Muscle of leg (tissue), 11 donors: Measurements from ENCODE around the gene KASH5. TPM values are rescaled to one million over a fixed set of nuclear protein-coding genes. Genes with fewer than 3 reads are reported as not detected.

Experiments used
- DNase-seq: peaks from one replicate; pipeline ENCODE4 v3.0.0; 2013
- H3K27ac ChIP-seq: one replicate; pipeline ENCODE4 v1.5.1; 2013; ENCODE audit warnings: mild to moderate bottlenecking, low read length, control low read depth
- H3K27me3 ChIP-seq: one replicate; pipeline ENCODE4 v1.6.1; 2013; ENCODE audit warnings: low read length; ENCODE audit not compliant: control insufficient read depth, insufficient read depth
- H3K36me3 ChIP-seq: one replicate; pipeline ENCODE4 v1.6.1; 2013; ENCODE audit warnings: low read length; ENCODE audit not compliant: control insufficient read depth, insufficient read depth
- H3K4me1 ChIP-seq: one replicate; pipeline ENCODE4 v1.6.1; 2013; ENCODE audit warnings: low read length; ENCODE audit not compliant: control insufficient read depth, insufficient read depth
- H3K4me3 ChIP-seq: one replicate; pipeline ENCODE4 v1.5.1; 2013; ENCODE audit warnings: low read length, control low read depth
- H3K9me3 ChIP-seq: replicated peaks from 2 replicates; pipeline ENCODE4 v1.6.1; 2013; ENCODE audit warnings: low read depth, low read length; ENCODE audit not compliant: control insufficient read depth
- WGBS: methylation state at CpG from one replicate; pipeline ENCODE4 v1.1.5; 2013; ENCODE audit warnings: missing lambda C conversion rate; ENCODE audit not compliant: insufficient coverage; 5-methylcytosine and 5-hydroxymethylcytosine counted together
- polyA plus RNA-seq, 8 donors: library from polyadenylated mRNA; unstranded; fragments of 120-200 nt; gene quantifications; one replicate each; pipeline versions ENCODE4 v1.2.1 to v1.2.3, GENCODE V29; 2013; ENCODE audit warnings: inconsistent platforms in 1 of 8, low replicate concordance in 1 of 8; ENCODE audit not compliant: insufficient read length in 8 of 8, insufficient read depth in 1 of 8
- total RNA-seq: library from RNA; stranded (reverse); fragments of 120-200 nt; gene quantifications from one replicate; pipeline ENCODE4 v1.2.4, GENCODE V29; 2013

KASH5 gene
- total and polyA plus RNA-seq, 9 donors = 0.14 to 0.25 (median 0.23) TPM; not detected in 6

GRCh38 chr19:49396738-49397505 lies 8.9 kb downstream of the KASH5 start:
- Histone ChIP-seq H3K27ac (no peak overlapping the region), H3K4me1 (peaks cover 3% of the 10 kb centered on the region), H3K27me3 (peaks cover 20% of the 10 kb centered on the region), H3K4me3 (no peak overlapping the region), H3K9me3 (no peaks in the 10 kb centered on the region), H3K36me3 (no peaks in the 10 kb centered on the region)
- DNase-seq = no peak
- 81% methylated on average over 6 of the region's 8 CpGs for WGBS

- no peak for DNase-seq
- Histone ChIP-seq H3K27ac (no peak overlapping the region), H3K36me3 (no peaks in the 10 kb centered on the region), H3K9me3 (no peaks in the 10 kb centered on the region), H3K27me3 (peaks cover 13% of the 10 kb centered on the region), H3K4me3 (no peak overlapping the region), H3K4me1 (peaks cover 7% of the 10 kb centered on the region)
- WGBS = 41% methylated on average over 3 of the region's 11 CpGs
These were observed 10.1 kb downstream of the KASH5 start for GRCh38 chr19:49398001-49398615.

GRCh38 chr19:49398931-49399330 lies 10.9 kb downstream of the KASH5 start:
- Histone ChIP-seq H3K27ac (no peak overlapping the region), H3K9me3 (no peaks in the 10 kb centered on the region), H3K4me1 (peaks cover 15% of the 10 kb centered on the region), H3K27me3 (peaks cover 6% of the 10 kb centered on the region), H3K36me3 (no peaks in the 10 kb centered on the region), H3K4me3 (no peak overlapping the region)
- DNase-seq = no peak
- WGBS = no CpG with 5 or more reads among the region's 6 CpGs

GRCh38 chr19:49400029-49400428 lies 12.0 kb downstream of the KASH5 start:
- 100% methylated on average over 1 of the region's 6 CpGs for WGBS
- Histone ChIP-seq H3K36me3 (no peaks in the 10 kb centered on the region), H3K27me3 (peaks cover 5% of the 10 kb centered on the region), H3K9me3 (no peaks in the 10 kb centered on the region), H3K4me1 (peaks cover 19% of the 10 kb centered on the region), H3K4me3 (no peak overlapping the region), H3K27ac (no peak overlapping the region)
- DNase-seq = no peak

GRCh38 chr19:49403404-49404187 lies 15.5 kb downstream of the KASH5 start:
- peak; percentile 46 for DNase-seq

GRCh38 chr19:49407079-49407478 lies 19.0 kb downstream of the KASH5 start:
- no peak for DNase-seq
- H3K9me3 ChIP-seq = no peaks in the 10 kb centered on the region
- H3K27me3 ChIP-seq = peaks cover 2% of the 10 kb centered on the region
- no peaks in the 10 kb centered on the region for H3K36me3 ChIP-seq
- H3K4me1 ChIP-seq = peaks cover 19% of the 10 kb centered on the region
- H3K4me3 ChIP-seq = no peak overlapping the region
- H3K27ac ChIP-seq = no peak overlapping the region
- 52% methylated on average over 5 of the region's 7 CpGs for WGBS

More at GRCh38 chr19:49403404-49404187, 15.5 kb downstream of the KASH5 start:
- Histone ChIP-seq H3K4me1 (peaks cover 16% of the 10 kb centered on the region), H3K36me3 (no peaks in the 10 kb centered on the region), H3K27ac (peak overlapping the region; percentile 17), H3K4me3 (no peak overlapping the region), H3K9me3 (no peaks in the 10 kb centered on the region), H3K27me3 (no peaks in the 10 kb centered on the region)
- WGBS = no CpG with 5 or more reads among the region's 7 CpGs

GRCh38 chr19:49407482-49408015 lies 19.5 kb downstream of the KASH5 start:
- H3K36me3 ChIP-seq = no peaks in the 10 kb centered on the region
- no peak overlapping the region for H3K27ac ChIP-seq
- H3K9me3 ChIP-seq = no peaks in the 10 kb centered on the region
- H3K4me3 ChIP-seq = no peak overlapping the region
- peaks cover 20% of the 10 kb centered on the region for H3K4me1 ChIP-seq
- DNase-seq = no peak
- WGBS = 85% methylated on average over 13 of the region's 16 CpGs
- H3K27me3 ChIP-seq = peaks cover 2% of the 10 kb centered on the region

GRCh38 chr19:49408816-49409440 lies 20.9 kb downstream of the KASH5 start:
- WGBS = 60% methylated on average over 8 of the region's 8 CpGs
- H3K27me3 ChIP-seq = peaks cover 2% of the 10 kb centered on the region
- peaks cover 22% of the 10 kb centered on the region for H3K4me1 ChIP-seq
- no peaks in the 10 kb centered on the region for H3K36me3 ChIP-seq
- H3K27ac ChIP-seq = no peak overlapping the region
- no peak overlapping the region for H3K4me3 ChIP-seq
- DNase-seq = no peak
- H3K9me3 ChIP-seq = no peaks in the 10 kb centered on the region

GRCh38 chr19:49409441-49410029 lies 21.5 kb downstream of the KASH5 start:
- H3K9me3 ChIP-seq = no peaks in the 10 kb centered on the region
- H3K4me1 ChIP-seq = peaks cover 20% of the 10 kb centered on the region
- WGBS = 80% methylated on average over 3 of the region's 5 CpGs
- no peaks in the 10 kb centered on the region for H3K36me3 ChIP-seq
- H3K27ac ChIP-seq = no peak overlapping the region
- no peak overlapping the region for H3K4me3 ChIP-seq
- H3K27me3 ChIP-seq = peaks cover 2% of the 10 kb centered on the region
- peak; percentile 36 for DNase-seq
